ENCODE measurements around the gene RPGRIP1L. TPM values are rescaled to one million over a fixed set of nuclear protein-coding genes. Genes with fewer than 3 reads are reported as not detected.

RPGRIP1L gene
- total RNA-seq: 1.8 TPM
- polyA plus RNA-seq: 1 to 10 TPM; 1.5 to 3.2 (median 1.9) TPM

DNA sequence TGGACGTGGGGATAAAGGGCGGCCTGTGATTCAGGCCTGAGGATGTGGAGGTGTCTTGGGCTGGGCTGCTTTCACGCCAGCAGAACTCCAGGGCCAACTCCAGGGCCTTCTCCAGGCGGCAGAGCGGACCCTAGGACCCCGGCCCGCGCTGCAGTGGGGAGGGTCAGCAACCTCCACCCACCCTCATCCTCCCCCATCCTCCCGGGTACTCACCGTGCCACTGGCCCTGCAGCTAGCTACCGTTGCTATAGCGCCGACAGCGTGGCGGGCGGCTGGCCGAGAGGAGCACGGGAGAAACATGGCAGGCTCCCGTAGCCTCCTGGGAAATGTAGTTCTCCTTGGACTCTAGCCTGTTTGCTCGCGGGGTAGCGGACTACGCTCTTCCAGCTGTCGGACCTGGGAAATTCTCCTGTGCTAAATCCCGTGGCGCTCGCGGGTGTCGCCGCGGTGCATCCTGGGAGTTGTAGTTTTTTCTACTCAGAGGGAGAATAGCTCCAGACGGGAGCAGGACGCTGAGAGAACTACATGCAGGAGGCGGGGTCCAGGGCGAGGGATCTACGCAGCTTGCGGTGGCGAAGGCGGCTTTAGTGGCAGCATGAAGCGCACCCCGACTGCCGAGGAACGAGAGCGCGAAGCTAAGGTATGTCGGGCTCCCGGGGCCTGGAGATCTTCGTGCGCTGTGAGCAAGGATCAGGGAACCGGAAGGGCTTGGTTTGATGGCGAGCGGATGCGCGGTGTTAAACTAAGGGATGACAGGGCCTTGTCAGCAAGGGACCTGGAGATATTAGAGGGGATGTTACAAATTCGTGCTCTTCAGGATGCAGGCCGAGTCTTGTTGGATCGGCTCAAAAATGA is at the start of gene RPGRIP1L, which contains the start of gene FTO:
Gene RPGRIP1L (minus strand): TSS at position 270 of the 855 bp plus-strand sequence. CDS start 3,136 bp downstream, outside the sequence.
Gene FTO (plus strand): TSS at position 567 of the 855 bp plus-strand sequence.
- Mint-ChIP-seq H3K36me3 (peaks cover 15% of the 10 kb centered on the region), H3K4me1 (peaks cover 28 to 53% (median 42%) of the 10 kb centered on the region in 4 donors), H3K27ac (peak within 1 kb of the TSS; percentile 96 to 97 (median 97)), H3K9me3 (no peaks in the 10 kb centered on the region), H3K4me3 (peak within 1 kb of the TSS; percentile 95 to 98 (median 96)), H3K27me3 (no peaks in the 10 kb centered on the region)
- H3K4me1 ChIP-seq (ENCODE audit: control insufficient read depth, insufficient read depth, low read length, poor library complexity, severe bottlenecking): peaks cover 23% of the 10 kb centered on the region
- H3K4me3 ChIP-seq (ENCODE audit: low read depth, low read length): peak within 1 kb of the TSS; percentile 86
- H3K27ac ChIP-seq (ENCODE audit: insufficient read depth, low read length, poor library complexity, severe bottlenecking): peak within 1 kb of the TSS; percentile 79
- DNase-seq (peak; percentile 94 to 98 (median 97)), ATAC-seq (ENCODE audit: low read depth in 2 of 2) (peak; percentile 96 to 97)
- H3K36me3 ChIP-seq (ENCODE audit: control insufficient read depth, insufficient read depth, low read length): no peaks in the 10 kb centered on the region
- H3K27me3 ChIP-seq (ENCODE audit: control insufficient read depth, insufficient read depth, low read length): no peaks in the 10 kb centered on the region
- no peaks in the 10 kb centered on the region for H3K9me3 ChIP-seq (ENCODE audit: control insufficient read depth in 2 of 2, low read length in 2 of 2)

DNA sequence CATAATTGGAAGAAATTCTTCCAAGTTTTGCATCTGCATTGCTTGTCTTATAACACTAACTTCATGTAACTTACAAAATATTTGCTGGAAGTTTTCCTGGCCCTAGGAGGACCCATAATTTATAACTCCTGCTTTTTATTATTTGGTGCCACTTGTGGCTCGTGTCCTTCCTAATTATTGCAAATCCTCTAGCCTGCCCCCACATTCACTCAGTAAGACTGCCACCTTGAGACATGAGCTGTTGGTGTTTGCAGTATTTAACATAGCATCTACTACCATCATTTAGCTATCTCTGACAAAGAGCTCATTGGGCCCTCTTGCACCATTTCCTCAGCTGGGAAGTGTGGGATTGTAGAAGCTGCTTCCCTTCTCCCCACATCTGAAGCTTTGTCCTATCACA is 49.8 kb upstream of the RPGRIP1L start:
- H3K4me1 ChIP-seq (ENCODE audit: control insufficient read depth, insufficient read depth, low read length, poor library complexity, severe bottlenecking): no peaks in the 10 kb centered on the region
- Mint-ChIP-seq H3K4me3 (no peak overlapping the region), H3K36me3 (peaks cover 6% of the 10 kb centered on the region), H3K27ac (no peak overlapping the region), H3K27me3 (no peaks in the 10 kb centered on the region), H3K9me3 (peaks cover 0 to 3% (median 0%) of the 10 kb centered on the region in 7 donors), H3K4me1 (peaks cover 10 to 49% (median 24%) of the 10 kb centered on the region in 4 donors)
- DNase-seq: no peak
- no peaks in the 10 kb centered on the region for H3K36me3 ChIP-seq (ENCODE audit: control insufficient read depth, insufficient read depth, low read length)
- H3K4me3 ChIP-seq (ENCODE audit: low read depth, low read length): no peak overlapping the region
- H3K9me3 ChIP-seq (ENCODE audit: control insufficient read depth in 2 of 2, low read length in 2 of 2): no peaks in the 10 kb centered on the region
- no peaks in the 10 kb centered on the region for H3K27me3 ChIP-seq (ENCODE audit: control insufficient read depth, insufficient read depth, low read length)
- ATAC-seq (ENCODE audit: low read depth in 2 of 2): no peak
- no peak overlapping the region for H3K27ac ChIP-seq (ENCODE audit: insufficient read depth, low read length, poor library complexity, severe bottlenecking)

DNA sequence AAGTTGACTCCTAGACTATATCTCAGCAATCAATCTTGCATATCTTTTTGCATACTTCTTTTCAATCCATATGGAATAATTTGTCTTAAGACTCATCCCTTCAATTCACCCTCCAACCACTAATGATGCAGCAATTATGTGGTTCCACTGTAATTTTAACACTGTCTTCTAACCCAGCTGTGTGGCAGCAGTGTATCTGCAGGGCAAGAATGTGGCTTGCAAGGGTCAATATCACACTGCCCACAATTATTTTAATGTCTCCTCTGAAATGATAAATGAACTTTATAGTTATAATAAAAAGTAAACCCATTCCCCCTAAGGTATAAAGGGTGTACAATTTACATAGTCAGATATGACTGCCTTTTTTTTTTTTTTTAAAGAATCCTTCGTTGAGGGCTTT is 48.9 kb upstream of the RPGRIP1L start:
- H3K27ac ChIP-seq (ENCODE audit: insufficient read depth, low read length, poor library complexity, severe bottlenecking): no peak overlapping the region
- no peaks in the 10 kb centered on the region for H3K4me1 ChIP-seq (ENCODE audit: control insufficient read depth, insufficient read depth, low read length, poor library complexity, severe bottlenecking)
- Mint-ChIP-seq H3K27me3 (no peaks in the 10 kb centered on the region), H3K36me3 (peaks cover 4% of the 10 kb centered on the region), H3K9me3 (peaks cover 0 to 2% (median 0%) of the 10 kb centered on the region in 7 donors), H3K4me3 (no peak overlapping the region), H3K27ac (no peak overlapping the region), H3K4me1 (peaks cover 12 to 42% (median 23%) of the 10 kb centered on the region in 4 donors)
- ATAC-seq (ENCODE audit: low read depth in 2 of 2) (no peak), DNase-seq (no peak)
- H3K9me3 ChIP-seq (ENCODE audit: control insufficient read depth in 2 of 2, low read length in 2 of 2): no peaks in the 10 kb centered on the region
- no peaks in the 10 kb centered on the region for H3K27me3 ChIP-seq (ENCODE audit: control insufficient read depth, insufficient read depth, low read length)
- no peak overlapping the region for H3K4me3 ChIP-seq (ENCODE audit: low read depth, low read length)
- H3K36me3 ChIP-seq (ENCODE audit: control insufficient read depth, insufficient read depth, low read length): no peaks in the 10 kb centered on the region

DNA sequence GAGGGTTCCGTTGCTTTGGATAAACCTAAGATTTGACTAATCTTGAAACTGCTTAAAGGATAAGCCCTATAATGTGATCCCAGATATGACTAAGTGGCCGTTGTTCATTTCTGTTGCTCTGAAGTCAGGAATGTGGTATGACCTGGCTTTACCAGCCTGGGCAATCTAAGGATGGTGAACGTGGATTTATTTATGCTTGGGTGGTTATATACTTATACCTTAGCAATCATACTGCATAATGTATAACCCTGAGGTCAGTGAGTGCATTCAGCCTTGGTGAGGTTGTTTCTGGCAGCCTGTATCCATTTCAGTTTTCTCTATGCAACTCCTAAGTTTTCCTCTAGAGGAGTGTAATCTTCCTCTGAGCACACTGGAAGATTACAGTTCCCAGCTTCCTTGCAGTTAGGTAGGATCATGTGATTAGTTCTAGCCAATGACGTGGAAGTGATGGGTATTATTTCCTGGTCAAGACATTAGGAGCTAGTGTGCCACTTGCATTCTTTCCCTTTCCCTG is 42.2 kb upstream of the RPGRIP1L start:
- no peak overlapping the region for H3K27ac ChIP-seq (ENCODE audit: insufficient read depth, low read length, poor library complexity, severe bottlenecking)
- Mint-ChIP-seq H3K9me3 (peaks cover 0 to 5% (median 0%) of the 10 kb centered on the region in 7 donors), H3K27me3 (no peaks in the 10 kb centered on the region), H3K27ac (peak overlapping the region in 2 of 3 donors; percentile 38 to 39), H3K4me3 (no peak overlapping the region), H3K4me1 (peaks cover 24 to 51% (median 44%) of the 10 kb centered on the region in 4 donors), H3K36me3 (no peaks in the 10 kb centered on the region)
- H3K36me3 ChIP-seq (ENCODE audit: control insufficient read depth, insufficient read depth, low read length): no peaks in the 10 kb centered on the region
- ATAC-seq (ENCODE audit: low read depth in 2 of 2): no peak
- peaks cover 20% of the 10 kb centered on the region for H3K4me1 ChIP-seq (ENCODE audit: control insufficient read depth, insufficient read depth, low read length, poor library complexity, severe bottlenecking)
- H3K4me3 ChIP-seq (ENCODE audit: low read depth, low read length): no peak overlapping the region
- no peak for DNase-seq
- H3K9me3 ChIP-seq (ENCODE audit: control insufficient read depth in 2 of 2, low read length in 2 of 2): no peaks in the 10 kb centered on the region
- no peaks in the 10 kb centered on the region for H3K27me3 ChIP-seq (ENCODE audit: control insufficient read depth, insufficient read depth, low read length)

DNA sequence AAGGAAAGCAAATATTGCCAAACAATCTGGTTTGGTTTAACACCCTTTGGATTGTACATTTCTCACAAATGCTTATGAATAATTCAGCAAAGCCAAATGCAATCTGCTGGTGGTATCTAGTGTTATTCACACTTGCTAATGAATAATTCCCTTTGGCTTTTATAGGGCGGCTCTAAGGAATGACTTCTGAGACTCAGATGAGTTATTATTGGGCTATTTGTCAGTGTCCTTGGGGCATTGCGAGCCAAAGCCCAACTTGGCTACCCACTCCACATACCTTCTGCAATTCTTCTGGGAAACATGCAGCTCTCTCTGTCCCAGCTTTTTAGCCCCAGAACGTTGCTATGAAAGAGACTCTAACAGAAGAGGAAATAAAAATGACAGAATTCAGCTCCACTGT is 41.4 kb upstream of the RPGRIP1L start:
- Mint-ChIP-seq H3K4me3 (peak overlapping the region in 1 of 4 donors; percentile 2), H3K27ac (peak overlapping the region; percentile 38 to 51 (median 45)), H3K36me3 (no peaks in the 10 kb centered on the region)

DNA sequence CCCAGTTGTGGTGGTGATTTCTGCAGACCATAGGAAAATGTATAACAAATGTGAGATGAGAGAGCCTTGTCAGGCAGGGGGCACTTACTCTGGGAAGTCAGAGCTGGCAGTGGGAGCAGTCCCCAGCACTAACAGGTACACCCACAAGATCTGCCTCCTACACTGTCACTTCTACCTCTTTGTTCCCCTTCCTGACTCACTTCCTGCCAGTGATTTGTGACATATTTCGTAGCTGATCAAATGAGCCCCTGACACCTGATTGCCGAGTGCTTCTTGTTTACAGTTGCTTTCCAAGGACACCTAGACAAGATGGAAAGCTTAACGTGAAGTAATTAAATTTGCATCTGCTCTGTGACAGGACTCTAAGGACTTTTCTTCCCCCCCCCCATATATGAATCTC is 40.8 kb upstream of the RPGRIP1L start:
- H3K4me1 Mint-ChIP-seq: peaks cover 32 to 57% (median 47%) of the 10 kb centered on the region in 4 donors
- Histone ChIP-seq H3K9me3 (ENCODE audit: control insufficient read depth in 2 of 2, low read length in 2 of 2) (no peaks in the 10 kb centered on the region), H3K27me3 (ENCODE audit: control insufficient read depth, insufficient read depth, low read length) (no peaks in the 10 kb centered on the region), H3K4me1 (ENCODE audit: control insufficient read depth, insufficient read depth, low read length, poor library complexity, severe bottlenecking) (peaks cover 20% of the 10 kb centered on the region), H3K27ac (ENCODE audit: insufficient read depth, low read length, poor library complexity, severe bottlenecking) (no peak overlapping the region), H3K36me3 (ENCODE audit: control insufficient read depth, insufficient read depth, low read length) (no peaks in the 10 kb centered on the region), H3K4me3 (ENCODE audit: low read depth, low read length) (peak overlapping the region; percentile 63)
- H3K27ac Mint-ChIP-seq: peak overlapping the region; percentile 38 to 85 (median 45)
- no peaks in the 10 kb centered on the region for H3K27me3 Mint-ChIP-seq
- H3K36me3 Mint-ChIP-seq: no peaks in the 10 kb centered on the region
- H3K4me3 Mint-ChIP-seq: peak overlapping the region in 3 of 4 donors; percentile 23 to 78 (median 68)
- DNase-seq (peak in 2 of 3 donors; percentile 44 to 59), ATAC-seq (ENCODE audit: low read depth in 2 of 2) (peak; percentile 86 to 93)
- peaks cover 0 to 5% (median 0%) of the 10 kb centered on the region in 7 donors for H3K9me3 Mint-ChIP-seq

More for the DNA sequence above, 41.4 kb upstream of the RPGRIP1L start:
- DNase-seq: no peak
- H3K9me3 Mint-ChIP-seq: peaks cover 0 to 5% (median 0%) of the 10 kb centered on the region in 7 donors
- H3K27me3 Mint-ChIP-seq: no peaks in the 10 kb centered on the region
- no peak overlapping the region for H3K27ac ChIP-seq (ENCODE audit: insufficient read depth, low read length, poor library complexity, severe bottlenecking)
- peak overlapping the region; percentile 63 for H3K4me3 ChIP-seq (ENCODE audit: low read depth, low read length)
- H3K9me3 ChIP-seq (ENCODE audit: control insufficient read depth in 2 of 2, low read length in 2 of 2): no peaks in the 10 kb centered on the region
- H3K27me3 ChIP-seq (ENCODE audit: control insufficient read depth, insufficient read depth, low read length): no peaks in the 10 kb centered on the region
- peaks cover 20% of the 10 kb centered on the region for H3K4me1 ChIP-seq (ENCODE audit: control insufficient read depth, insufficient read depth, low read length, poor library complexity, severe bottlenecking)
- H3K36me3 ChIP-seq (ENCODE audit: control insufficient read depth, insufficient read depth, low read length): no peaks in the 10 kb centered on the region
- ATAC-seq (ENCODE audit: low read depth in 2 of 2): no peak
- peaks cover 26 to 52% (median 46%) of the 10 kb centered on the region in 4 donors for H3K4me1 Mint-ChIP-seq

DNA sequence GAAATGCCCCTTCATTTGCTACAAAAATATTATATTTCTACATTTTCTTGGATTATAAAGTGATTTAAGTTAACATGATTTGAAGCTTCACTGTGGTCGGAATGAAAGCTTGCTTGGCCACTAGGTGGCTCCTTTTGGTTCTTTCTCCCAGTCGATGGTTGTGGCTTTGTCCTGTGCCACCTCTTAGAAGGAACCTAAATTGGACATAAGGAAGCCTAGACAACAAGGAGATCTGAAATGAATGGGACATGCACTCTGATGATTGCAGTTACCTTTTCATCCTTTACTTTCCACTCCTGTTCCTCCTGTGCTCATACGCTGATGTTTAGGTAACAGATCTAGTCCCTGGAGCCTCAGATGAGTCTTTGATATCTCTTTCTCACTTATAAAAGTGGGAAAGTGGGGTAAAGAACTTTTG is 39.5 kb upstream of the RPGRIP1L start:
- Mint-ChIP-seq H3K4me3 (no peak overlapping the region), H3K4me1 (peaks cover 32 to 57% (median 47%) of the 10 kb centered on the region in 4 donors), H3K27me3 (no peaks in the 10 kb centered on the region), H3K27ac (no peak overlapping the region), H3K36me3 (no peaks in the 10 kb centered on the region), H3K9me3 (peaks cover 0 to 5% (median 0%) of the 10 kb centered on the region in 7 donors)
- Histone ChIP-seq H3K4me3 (ENCODE audit: low read depth, low read length) (no peak overlapping the region), H3K27ac (ENCODE audit: insufficient read depth, low read length, poor library complexity, severe bottlenecking) (no peak overlapping the region), H3K4me1 (ENCODE audit: control insufficient read depth, insufficient read depth, low read length, poor library complexity, severe bottlenecking) (peaks cover 20% of the 10 kb centered on the region), H3K36me3 (ENCODE audit: control insufficient read depth, insufficient read depth, low read length) (no peaks in the 10 kb centered on the region), H3K27me3 (ENCODE audit: control insufficient read depth, insufficient read depth, low read length) (no peaks in the 10 kb centered on the region), H3K9me3 (ENCODE audit: control insufficient read depth in 2 of 2, low read length in 2 of 2) (no peaks in the 10 kb centered on the region)
- ATAC-seq (ENCODE audit: low read depth in 2 of 2) (no peak), DNase-seq (peak in 2 of 3 donors; percentile 16 to 47)

All from CD4-positive, CD25-positive, alpha-beta regulatory T cell (primary cell).